Measurements from ENCODE around the gene BST1. TPM values are rescaled to one million over a fixed set of nuclear protein-coding genes. Genes with fewer than 3 reads are reported as not detected.

BST1 gene
- total RNA-seq, 1 experiment from 2014 or later, result 0.80 TPM

- H3K27me3 ChIP-seq (ENCODE audit: control insufficient read depth, insufficient read depth, low read length), result no peaks in the 10 kb centered on the region
- no peaks in the 10 kb centered on the region for H3K36me3 ChIP-seq (replicated peaks; ENCODE audit: control insufficient read depth, insufficient read depth, low read length)
- no peak for DNase-seq
- no peak overlapping the region for H3K4me3 ChIP-seq (ENCODE audit: insufficient read depth, low read depth, low read length)
These were observed 34.4 kb downstream of the BST1 start for GRCh38 chr4:15737255-15737654.

GRCh38 chr4:15738877-15739276 lies 36.0 kb downstream of the BST1 start:
- Histone ChIP-seq H3K27me3 (ENCODE audit: control insufficient read depth, insufficient read depth, low read length) (no peaks in the 10 kb centered on the region), H3K36me3 (replicated peaks; ENCODE audit: control insufficient read depth, insufficient read depth, low read length) (no peaks in the 10 kb centered on the region), H3K4me3 (ENCODE audit: insufficient read depth, low read depth, low read length) (no peak overlapping the region)
- DNase-seq, result no peak

- Histone ChIP-seq H3K4me3 (ENCODE audit: insufficient read depth, low read depth, low read length) (no peak overlapping the region), H3K27me3 (ENCODE audit: control insufficient read depth, insufficient read depth, low read length) (no peaks in the 10 kb centered on the region), H3K36me3 (replicated peaks; ENCODE audit: control insufficient read depth, insufficient read depth, low read length) (no peaks in the 10 kb centered on the region)
- no peak for DNase-seq
These were observed 38.0 kb downstream of the BST1 start for GRCh38 chr4:15740764-15741404.

- no peak overlapping the region for H3K4me3 ChIP-seq (ENCODE audit: insufficient read depth, low read depth, low read length)
- DNase-seq, result no peak
- H3K36me3 ChIP-seq (replicated peaks; ENCODE audit: control insufficient read depth, insufficient read depth, low read length), result no peaks in the 10 kb centered on the region
- H3K27me3 ChIP-seq (ENCODE audit: control insufficient read depth, insufficient read depth, low read length), result no peaks in the 10 kb centered on the region
These were observed 39.3 kb downstream of the BST1 start for GRCh38 chr4:15742083-15742582.

- no peaks in the 10 kb centered on the region for H3K36me3 ChIP-seq (replicated peaks; ENCODE audit: control insufficient read depth, insufficient read depth, low read length)
- no peaks in the 10 kb centered on the region for H3K27me3 ChIP-seq (ENCODE audit: control insufficient read depth, insufficient read depth, low read length)
- no peak overlapping the region for H3K4me3 ChIP-seq (ENCODE audit: insufficient read depth, low read depth, low read length)
- no peak for DNase-seq
These were observed 39.8 kb downstream of the BST1 start for GRCh38 chr4:15742637-15743036.

GRCh38 chr4:15744016-15744545 lies 41.2 kb downstream of the BST1 start:
- H3K27me3 ChIP-seq (ENCODE audit: control insufficient read depth, insufficient read depth, low read length), result no peaks in the 10 kb centered on the region
- no peaks in the 10 kb centered on the region for H3K36me3 ChIP-seq (replicated peaks; ENCODE audit: control insufficient read depth, insufficient read depth, low read length)
- H3K4me3 ChIP-seq (ENCODE audit: insufficient read depth, low read depth, low read length), result no peak overlapping the region
- no peak for DNase-seq

GRCh38 chr4:15746110-15746509 lies 43.2 kb downstream of the BST1 start:
- no peak for DNase-seq
- Histone ChIP-seq H3K36me3 (replicated peaks; ENCODE audit: control insufficient read depth, insufficient read depth, low read length) (no peaks in the 10 kb centered on the region), H3K27me3 (ENCODE audit: control insufficient read depth, insufficient read depth, low read length) (no peaks in the 10 kb centered on the region), H3K4me3 (ENCODE audit: insufficient read depth, low read depth, low read length) (no peak overlapping the region)

- DNase-seq, result peak; percentile 22
- Histone ChIP-seq H3K36me3 (replicated peaks; ENCODE audit: control insufficient read depth, insufficient read depth, low read length) (no peaks in the 10 kb centered on the region), H3K4me3 (ENCODE audit: insufficient read depth, low read depth, low read length) (no peak overlapping the region), H3K27me3 (ENCODE audit: control insufficient read depth, insufficient read depth, low read length) (no peaks in the 10 kb centered on the region)
These were observed 46.1 kb downstream of the BST1 start for GRCh38 chr4:15749001-15749400.

- H3K4me3 ChIP-seq (ENCODE audit: insufficient read depth, low read depth, low read length), result no peak overlapping the region
- no peaks in the 10 kb centered on the region for H3K27me3 ChIP-seq (ENCODE audit: control insufficient read depth, insufficient read depth, low read length)
- no peaks in the 10 kb centered on the region for H3K36me3 ChIP-seq (replicated peaks; ENCODE audit: control insufficient read depth, insufficient read depth, low read length)
- no peak for DNase-seq
These were observed 48.3 kb downstream of the BST1 start for GRCh38 chr4:15751153-15751552.

GRCh38 chr4:15753081-15753480 lies 50.2 kb downstream of the BST1 start:
- DNase-seq, result no peak
- Histone ChIP-seq H3K36me3 (replicated peaks; ENCODE audit: control insufficient read depth, insufficient read depth, low read length) (no peaks in the 10 kb centered on the region), H3K4me3 (ENCODE audit: insufficient read depth, low read depth, low read length) (no peak overlapping the region), H3K27me3 (ENCODE audit: control insufficient read depth, insufficient read depth, low read length) (no peaks in the 10 kb centered on the region)

- no peaks in the 10 kb centered on the region for H3K27me3 ChIP-seq (ENCODE audit: control insufficient read depth, insufficient read depth, low read length)
- H3K36me3 ChIP-seq (replicated peaks; ENCODE audit: control insufficient read depth, insufficient read depth, low read length), result no peaks in the 10 kb centered on the region
- H3K4me3 ChIP-seq (ENCODE audit: insufficient read depth, low read depth, low read length), result no peak overlapping the region
- DNase-seq, result no peak
These were observed 50.9 kb downstream of the BST1 start for GRCh38 chr4:15753786-15754185.

GRCh38 chr4:15754323-15754722 lies 51.5 kb downstream of the BST1 start:
- H3K36me3 ChIP-seq (replicated peaks; ENCODE audit: control insufficient read depth, insufficient read depth, low read length), result no peaks in the 10 kb centered on the region
- H3K27me3 ChIP-seq (ENCODE audit: control insufficient read depth, insufficient read depth, low read length), result no peaks in the 10 kb centered on the region
- no peak for DNase-seq
- no peak overlapping the region for H3K4me3 ChIP-seq (ENCODE audit: insufficient read depth, low read depth, low read length)

- no peak for DNase-seq
- no peaks in the 10 kb centered on the region for H3K36me3 ChIP-seq (replicated peaks; ENCODE audit: control insufficient read depth, insufficient read depth, low read length)
- H3K4me3 ChIP-seq (ENCODE audit: insufficient read depth, low read depth, low read length), result no peak overlapping the region
- H3K27me3 ChIP-seq (ENCODE audit: control insufficient read depth, insufficient read depth, low read length), result no peaks in the 10 kb centered on the region
These were observed 52.7 kb downstream of the BST1 start for GRCh38 chr4:15755321-15756155.

GRCh38 chr4:15756361-15756861 lies 53.5 kb downstream of the BST1 start:
- Histone ChIP-seq H3K36me3 (replicated peaks; ENCODE audit: control insufficient read depth, insufficient read depth, low read length) (no peaks in the 10 kb centered on the region), H3K27me3 (ENCODE audit: control insufficient read depth, insufficient read depth, low read length) (no peaks in the 10 kb centered on the region), H3K4me3 (ENCODE audit: insufficient read depth, low read depth, low read length) (no peak overlapping the region)
- DNase-seq, result no peak

GRCh38 chr4:15757054-15757453 lies 54.2 kb downstream of the BST1 start:
- Histone ChIP-seq H3K27me3 (ENCODE audit: control insufficient read depth, insufficient read depth, low read length) (no peaks in the 10 kb centered on the region), H3K36me3 (replicated peaks; ENCODE audit: control insufficient read depth, insufficient read depth, low read length) (no peaks in the 10 kb centered on the region), H3K4me3 (ENCODE audit: insufficient read depth, low read depth, low read length) (no peak overlapping the region)
- DNase-seq, result no peak

Data from H7 (cell line).